Measurements from ENCODE around the gene TMEM233.

DNA sequence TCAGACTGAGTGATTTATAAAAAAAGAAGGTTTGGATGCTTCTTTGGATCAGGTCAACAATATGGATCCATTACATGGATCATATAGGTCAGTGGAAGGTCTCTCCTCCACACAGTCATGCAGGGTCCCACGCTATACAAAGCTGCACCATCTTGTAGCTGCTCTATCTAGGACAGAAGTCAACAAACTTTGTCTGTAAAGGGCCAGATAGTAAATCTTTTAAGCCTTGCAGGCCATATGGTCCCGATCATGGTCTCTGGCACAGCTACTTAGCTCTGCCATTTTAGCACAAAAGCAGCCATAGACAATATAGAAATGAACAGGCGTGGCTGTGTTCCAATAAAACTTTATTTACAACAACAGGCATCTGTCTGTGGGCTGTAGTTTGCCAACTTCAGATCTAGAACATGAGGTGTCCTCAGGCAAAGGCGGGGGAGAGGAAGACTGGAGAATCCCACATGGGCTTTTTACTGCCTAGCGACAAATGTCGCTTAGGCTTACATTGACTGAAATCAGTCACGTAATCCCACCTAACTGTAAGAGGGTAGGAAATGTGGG is 36.7 kb downstream of the TMEM233 start:
- TF ChIP-seq ELK1 (CRISPR knock-in tag; IDR thresholded peaks at IDR 0.05) (no peak), BCL6 (CRISPR knock-in tag; IDR thresholded peaks at IDR 0.05) (no peak)

Measured in K562 (cell line).